Activated CD8-positive, alpha-beta memory T cell treated with anti-CD3 and anti-CD28 coated beads for 1 hour (primary cell): ENCODE data around the gene ZNF248.
"Not testable (repeated sequence)": the region's sequence is repeated elsewhere in the genome, so short reads cannot be mapped to it uniquely, and the experiment has no call there.

Experiments
- DNase-seq, 2 donors: peaks; one replicate each; pipeline ENCODE4 v3.0.0-alpha.2; 2020; ENCODE audit warnings: low read depth in 1 of 2; ENCODE audit errors: extremely low read depth in 1 of 2

ZNF248 gene

GRCh38 chr10:37747081-37747480, 110.3 kb downstream of the ZNF248 start:
- no peak for DNase-seq

DNA sequence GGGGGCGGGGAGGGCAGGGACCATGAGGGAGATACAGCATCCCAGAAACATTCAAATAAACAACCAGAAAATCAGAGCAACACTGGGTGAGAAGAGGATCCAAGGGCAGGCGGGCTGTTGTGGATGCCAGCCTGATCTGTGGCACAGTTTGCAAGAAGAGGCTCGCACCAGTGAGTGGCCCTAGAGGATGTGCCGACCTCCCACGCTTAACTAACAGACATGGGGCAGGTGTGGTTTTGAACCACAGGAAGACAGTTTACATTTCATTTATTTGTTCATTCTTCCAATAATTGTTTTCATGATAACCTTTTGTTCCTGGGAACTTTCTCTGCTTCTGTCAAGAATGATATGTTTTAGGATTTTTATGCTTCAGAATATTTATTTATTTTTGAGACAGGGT, 115.6 kb downstream of the ZNF248 start:
- DNase-seq = no peak

- no peak for DNase-seq
Measured at GRCh38 chr10:37739181-37739580, 118.2 kb downstream of the ZNF248 start.

- DNase-seq = not testable (repeated sequence)
Measured at GRCh38 chr10:37738241-37738640, 119.2 kb downstream of the ZNF248 start.

- no peak for DNase-seq
Measured at GRCh38 chr10:37737336-37737735, 120.1 kb downstream of the ZNF248 start.

DNA sequence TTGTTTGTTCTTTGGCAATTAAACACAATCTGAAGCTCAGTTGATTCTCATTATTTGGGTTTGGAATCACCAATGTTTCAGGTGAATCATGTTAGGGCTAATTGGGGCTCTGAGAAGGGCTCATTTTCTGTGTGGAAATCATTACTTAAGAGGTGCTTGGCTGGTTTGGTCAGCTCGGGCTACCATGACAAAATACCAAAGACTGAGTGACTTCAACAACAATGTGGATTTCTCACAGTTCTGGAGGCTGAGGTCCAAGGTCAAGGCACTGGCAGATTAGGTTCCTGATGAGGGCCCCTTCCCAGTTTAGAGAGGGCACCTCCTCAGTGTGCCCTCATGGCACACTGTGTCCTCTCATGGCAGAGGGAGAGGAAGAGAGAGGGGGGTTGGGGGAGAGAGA, 121.3 kb downstream of the ZNF248 start:
- DNase-seq = no peak

DNA sequence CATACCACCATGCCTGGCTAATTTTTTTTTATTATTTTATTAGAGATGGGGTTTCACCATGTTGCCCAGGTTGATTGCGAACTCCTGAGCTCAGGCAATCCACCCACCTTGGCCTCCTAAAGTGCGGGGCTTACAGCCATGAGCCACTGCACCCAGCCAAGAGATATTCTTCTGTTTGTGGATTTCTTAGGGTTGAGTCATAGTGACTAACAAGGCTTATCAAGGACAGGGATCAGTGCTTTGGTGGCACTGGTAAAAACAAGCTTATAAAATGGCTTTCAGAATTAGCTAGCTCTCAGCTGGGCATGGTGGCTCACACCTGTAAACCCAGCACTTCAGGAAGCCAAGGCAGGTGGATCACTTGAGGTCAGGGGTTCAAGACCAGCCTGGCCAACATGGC, 122.4 kb downstream of the ZNF248 start:
- DNase-seq = no peak
